ENCODE data around the gene POLD1. TPM values are rescaled to one million over a fixed set of nuclear protein-coding genes. Genes with fewer than 3 reads are reported as not detected.

Gene POLD1
- total and polyA plus RNA-seq, 2 of the 13 experiments (the other 11 are each of a cell fraction or from before 2014, with no cell fraction given) = 17.4 to 54.0 TPM

DNA sequence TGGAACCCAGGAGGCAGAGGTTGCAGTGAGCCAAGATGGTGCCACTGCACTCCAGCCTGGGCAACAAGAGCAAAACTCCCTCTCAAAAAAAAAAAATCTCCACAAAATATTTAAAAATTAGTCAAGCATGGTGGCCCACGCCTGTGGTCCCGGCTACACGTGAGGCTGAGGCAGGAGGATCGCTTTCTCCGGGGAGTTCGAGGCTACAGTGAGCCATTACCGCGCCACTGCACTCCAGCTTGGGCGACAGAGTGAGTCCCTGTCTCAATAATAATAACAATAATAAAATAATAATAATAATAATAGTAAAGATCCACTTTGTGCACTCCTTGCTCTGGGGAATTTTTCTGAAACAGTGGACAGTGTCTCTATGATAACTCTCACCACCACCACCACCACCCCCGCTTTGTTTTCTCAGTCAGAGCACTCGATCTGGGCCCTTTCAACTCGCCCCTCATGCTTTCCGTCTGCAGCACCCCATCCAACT, 27.4 kb upstream of the POLD1 start:
- Histone ChIP-seq H3K79me2 (ENCODE audit: insufficient read depth, low read length) (no peaks in the 10 kb centered on the region), H3K4me3 (replicated peaks in 1 of 3; ENCODE audit: insufficient read depth in 1 of 3, low read depth in 2 of 3, low read length in 3 of 3) (no peak overlapping the region; a peak in 1 of 6 replicates), H3K9me3 (ENCODE audit: low read length) (no peaks in the 10 kb centered on the region), H4K20me1 (ENCODE audit: insufficient read depth, low read length) (no peaks in the 10 kb centered on the region), H3K4me2 (ENCODE audit: low read depth, low read length) (peak overlapping the region; percentile 88), H3K4me1 (ENCODE audit: insufficient read depth, low read length) (peaks cover 11% of the 10 kb centered on the region; the same call in 1 of the 2 replicates), H3K27ac (ENCODE audit: extremely low read length, insufficient read depth, low read length) (no peak overlapping the region), H3K9ac (ENCODE audit: insufficient read depth, low read depth, low read length) (no peak overlapping the region), H3K36me3 (replicated peaks in 1 of 2; ENCODE audit: control insufficient read depth in 1 of 2, insufficient read depth in 2 of 2, low read length in 2 of 2) (no peaks in the 10 kb centered on the region), H3K27me3 (ENCODE audit: control insufficient read depth in 1 of 2, insufficient read depth in 2 of 2, low read length in 2 of 2) (no peaks in the 10 kb centered on the region), H2AFZ (ENCODE audit: low read length) (no peak overlapping the region)
- CTCF ChIA-PET (ENCODE audit: low intra/inter-chr PET ratio, low total read pairs) = interaction anchor here (1.1 to 2.4 kb wide), 3 partner anchors 12 to 123 kb away, joined by 4 to 21 read pairs (median 7); no protein-coding TSS in a partner anchor
- FAIRE-seq (no peak), DNase-seq (ENCODE audit: low spot score) (no peak), ATAC-seq (no peak)
- 24% methylated on average over 13 of the region's 13 CpGs for WGBS (ENCODE audit: low lambda C conversion rate)
- POLR2A ChIA-PET = interaction anchor here (0.8 to 1.1 kb wide), 5 partner anchors 9 to 448 kb away, joined by 3 to 6 read pairs (median 4); partner anchors contain the start of genes KCNC3 and POLD1
- BruUV-seq (replicated peaks) = no TSS peak
- in situ Hi-C loops (cut with HindIII; ENCODE audit: extremely low pct_ligation_motif_present, low pct_unique_long_range_greater_than_20kb) (loop anchor here (25.0 kb wide), 1 partner anchor 431 kb away; the partner anchor contains the start of gene ACP4), intact Hi-C loops (cut with micrococcal nuclease; ENCODE audit: unreplicated experiment) (loop anchor here (1.0 kb wide), 1 partner anchor 123 kb away; no protein-coding TSS in a partner anchor)
- TF ChIP-seq IRX3 (CRISPR knock-in tag; IDR thresholded peaks at IDR 0.05; ENCODE audit: borderline replicate concordance, low read depth) (no peak), SALL2 (CRISPR knock-in tag; IDR thresholded peaks at IDR 0.05) (no peak), U2AF2 (IDR thresholded peaks at IDR 0.05; ENCODE audit: low read depth, low read length) (no peak), AGO2 (optimal IDR thresholded peaks at IDR 0.05; ENCODE audit: low read depth, low read length) (no peak), TEAD2 (CRISPR knock-in tag; IDR thresholded peaks at IDR 0.05) (no peak), SIX1 (CRISPR knock-in tag; IDR thresholded peaks at IDR 0.05; ENCODE audit: borderline replicate concordance) (no peak), USF2 (IDR thresholded peaks at IDR 0.05; ENCODE audit: low read depth, low read length) (no peak), USF2 (CRISPR knock-in tag; IDR thresholded peaks at IDR 0.05; ENCODE audit: borderline replicate concordance) (no peak), ZNF678 (CRISPR knock-in tag; IDR thresholded peaks at IDR 0.05) (no peak), ZMYM2 (CRISPR knock-in tag; IDR thresholded peaks at IDR 0.05) (no peak), ZNF432 (CRISPR knock-in tag; IDR thresholded peaks at IDR 0.05; ENCODE audit: borderline replicate concordance) (no peak), ZHX1 (CRISPR knock-in tag; IDR thresholded peaks at IDR 0.05; ENCODE audit: low read depth) (no peak), ZNF512B (CRISPR knock-in tag; IDR thresholded peaks at IDR 0.05; ENCODE audit: borderline replicate concordance) (no peak), ZNF44 (CRISPR knock-in tag; IDR thresholded peaks at IDR 0.05) (no peak), SP5 (CRISPR knock-in tag; IDR thresholded peaks at IDR 0.05; ENCODE audit: borderline replicate concordance, low read depth) (no peak), ZNF296 (CRISPR knock-in tag; conservative IDR thresholded peaks at IDR 0.05) (no peak), PRPF4 (IDR thresholded peaks at IDR 0.05; ENCODE audit: low read depth, low read length, poor library complexity, severe bottlenecking) (no peak), NFYB (CRISPR knock-in tag; IDR thresholded peaks at IDR 0.05) (no peak)

Measured in HepG2 (cell line).